GM12865 (cell line): Measurements from ENCODE around the gene EFNB1.

Experiments
- DNase-seq: peaks from one replicate; pipeline ENCODE4 v3.0.0; 2010; ENCODE audit warnings: low read depth
- H3K4me3 ChIP-seq: 2 replicates; pipeline ENCODE4 v1.5.1; 2011; ENCODE audit warnings: mild to moderate bottlenecking, low read depth, low read length, control low read depth
- CTCF ChIP-seq: IDR thresholded peaks from 2 replicates; pipeline ENCODE4 v1.5.1; 2011; ENCODE audit warnings: low read length, control low read depth, low read depth, inconsistent platforms; ENCODE audit not compliant: insufficient read depth; ENCODE audit errors: missing control alignments

EFNB1 gene

GRCh38 chrX:68881911-68882310 is 53.1 kb downstream of the EFNB1 start:
- TF ChIP-seq CTCF, result no peak
- DNase-seq, result no peak
- H3K4me3 ChIP-seq, result no peak overlapping the region

- no peak for DNase-seq
- no peak overlapping the region for H3K4me3 ChIP-seq
- no peak for TF ChIP-seq CTCF
Observed at GRCh38 chrX:68883800-68884199, 55.0 kb downstream of the EFNB1 start.

GRCh38 chrX:68889249-68889648 is 60.4 kb downstream of the EFNB1 start:
- no peak for DNase-seq
- TF ChIP-seq CTCF, result no peak

More at GRCh38 chrX:68889249-68889648, 60.4 kb downstream of the EFNB1 start:
- H3K4me3 ChIP-seq, result no peak overlapping the region
